ENCODE measurements around the gene OR51B4. TPM values are rescaled to one million over a fixed set of nuclear protein-coding genes. Genes with fewer than 3 reads are reported as not detected.

The OR51B4 gene
- total and polyA plus RNA-seq, 9 of the 15 experiments (the other 6 are each of a cell fraction or from before 2014, with no cell fraction given) = 17.1 to 64.6 (median 39.9) TPM

GRCh38 chr11:5275369-5276110 lies 26.2 kb downstream of the OR51B4 start (continued):
- no peak for TF ChIP-seq CREB5 (CRISPR knock-in tag; IDR thresholded peaks at IDR 0.05)
- TF ChIP-seq FOXP4 (CRISPR knock-in tag; IDR thresholded peaks at IDR 0.05; ENCODE audit: borderline replicate concordance) = no peak
- TF ChIP-seq GTF3C2 (IDR thresholded peaks at IDR 0.05; ENCODE audit: borderline replicate concordance, extremely low read depth, insufficient read length) = no peak
- TF ChIP-seq NR0B1 (IDR thresholded peaks at IDR 0.05; ENCODE audit: partially characterized antibody) = no peak
- no peak for TF ChIP-seq ZNF165 (CRISPR knock-in tag; IDR thresholded peaks at IDR 0.05; ENCODE audit: borderline replicate concordance)
- no peak for TF ChIP-seq CREB3L1 (IDR thresholded peaks at IDR 0.05; ENCODE audit: borderline replicate concordance, low read depth)
- TF ChIP-seq ZFP91 (CRISPR knock-in tag; IDR thresholded peaks at IDR 0.05) = no peak
- no peak for TF ChIP-seq EZH2 (IDR thresholded peaks at IDR 0.05; ENCODE audit: borderline replicate concordance, low read depth, low read length)
- peak; percentile 34; the same call in 1 of the 2 replicates for TF ChIP-seq EP400 (IDR thresholded peaks at IDR 0.05)
- TF ChIP-seq HIVEP1 (CRISPR knock-in tag; IDR thresholded peaks at IDR 0.05) = no peak
- no peak for TF ChIP-seq ETS2 (tag; IDR thresholded peaks at IDR 0.05; ENCODE audit: borderline replicate concordance, poor library complexity, severe bottlenecking)
- peak; percentile 29; the same call in 1 of the 2 replicates for TF ChIP-seq ZNF644 (tag; IDR thresholded peaks at IDR 0.05; ENCODE audit: low read depth)
- no peak for TF ChIP-seq SRSF3 (IDR thresholded peaks at IDR 0.05; ENCODE audit: insufficient read depth, low read length)
- TF ChIP-seq POLR2G (IDR thresholded peaks at IDR 0.05; ENCODE audit: low read depth, low read length) = no peak
